ENCODE data around the gene VENTX.

VENTX gene, protein sequence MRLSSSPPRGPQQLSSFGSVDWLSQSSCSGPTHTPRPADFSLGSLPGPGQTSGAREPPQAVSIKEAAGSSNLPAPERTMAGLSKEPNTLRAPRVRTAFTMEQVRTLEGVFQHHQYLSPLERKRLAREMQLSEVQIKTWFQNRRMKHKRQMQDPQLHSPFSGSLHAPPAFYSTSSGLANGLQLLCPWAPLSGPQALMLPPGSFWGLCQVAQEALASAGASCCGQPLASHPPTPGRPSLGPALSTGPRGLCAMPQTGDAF

DNA sequence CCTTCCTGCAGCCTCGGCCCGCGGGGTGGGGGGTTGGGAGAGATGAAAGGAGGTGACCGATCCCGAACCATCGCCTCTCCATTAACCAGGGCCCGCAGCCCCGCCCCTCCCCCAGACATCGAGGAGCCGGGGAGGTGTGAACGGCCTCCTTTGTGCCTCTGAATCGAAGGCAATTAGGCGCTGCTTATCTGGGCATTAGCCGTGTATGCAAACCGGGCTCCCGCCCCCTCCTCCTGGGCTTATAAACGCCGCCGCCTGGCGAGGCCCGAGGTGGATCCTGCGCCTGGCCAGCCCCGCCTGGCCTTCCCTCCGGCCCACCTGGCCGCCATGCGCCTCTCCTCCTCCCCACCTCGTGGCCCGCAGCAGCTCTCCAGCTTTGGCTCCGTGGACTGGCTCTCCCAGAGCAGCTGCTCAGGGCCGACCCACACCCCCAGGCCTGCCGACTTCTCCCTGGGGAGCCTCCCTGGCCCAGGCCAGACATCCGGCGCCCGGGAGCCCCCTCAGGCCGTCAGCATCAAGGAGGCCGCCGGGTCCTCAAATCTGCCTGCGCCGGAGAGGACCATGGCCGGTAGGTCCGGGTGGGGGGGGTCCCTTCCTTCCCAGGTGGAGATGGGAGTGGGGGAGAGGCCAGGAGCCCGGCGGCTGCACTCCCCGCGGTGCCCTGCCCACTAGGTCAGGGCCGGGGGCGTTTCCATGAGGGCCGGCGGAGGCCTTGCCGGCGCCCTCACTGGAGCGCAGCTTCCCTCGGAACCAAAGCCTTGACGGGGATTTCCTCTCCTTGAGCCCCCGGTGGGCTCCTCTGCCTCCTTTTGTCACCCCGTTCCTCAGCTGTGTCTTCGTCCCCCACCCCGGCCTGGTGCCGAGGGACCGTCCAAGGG lies at the start of gene VENTX:
TSS of gene VENTX (plus strand) at position 268 of the 878 bp plus-strand sequence. CDS start at position 328, 60 bp downstream.
- DNase-seq = no peak

DNA sequence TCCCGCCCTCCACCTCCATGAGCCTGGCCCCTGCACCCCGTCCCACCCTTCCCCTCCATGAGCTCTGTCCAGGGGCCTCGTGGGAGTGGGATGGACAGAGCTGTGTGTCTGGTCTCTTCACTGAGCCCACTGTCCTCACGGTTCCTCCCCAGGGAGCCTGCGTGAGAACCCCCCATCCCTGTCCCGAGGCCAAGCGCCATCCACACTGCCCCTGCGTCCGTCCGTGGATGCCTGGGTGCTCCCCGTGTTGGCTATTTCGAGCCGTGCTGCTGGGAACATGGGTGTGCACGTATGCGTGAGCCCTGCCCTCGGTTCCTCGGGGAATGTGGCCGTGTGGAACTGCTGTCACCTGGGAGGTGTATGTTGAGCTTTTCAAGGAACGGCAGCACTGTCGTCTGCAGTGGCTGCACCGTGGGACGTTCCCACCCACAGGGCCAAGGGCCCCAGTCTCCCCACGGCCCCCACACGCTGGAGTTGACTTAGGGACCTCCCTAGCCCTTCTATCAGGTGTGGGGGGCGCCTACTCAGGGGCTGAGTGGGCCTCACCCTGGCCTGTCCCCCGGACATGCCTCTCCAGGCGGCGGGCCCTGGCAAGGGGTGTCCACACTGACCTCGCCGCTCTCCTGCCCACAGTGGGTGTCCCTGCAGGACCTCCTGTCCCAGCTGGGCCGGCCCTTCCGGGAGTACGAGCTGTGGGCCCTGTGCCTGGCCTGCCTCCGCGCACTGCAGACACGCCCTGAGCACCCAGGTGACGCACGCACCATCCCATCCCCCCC lies 49.6 kb upstream of the VENTX start:
- no peak for DNase-seq

GRCh38 chr10:133189256-133189655 lies 48.4 kb upstream of the VENTX start:
- DNase-seq = no peak

- no peak for DNase-seq
Observed at GRCh38 chr10:133189726-133190125, 47.9 kb upstream of the VENTX start.

GRCh38 chr10:133190225-133190624 lies 47.4 kb upstream of the VENTX start:
- DNase-seq = no peak

- no peak for DNase-seq
Observed at GRCh38 chr10:133191651-133192050, 46.0 kb upstream of the VENTX start.

DNA sequence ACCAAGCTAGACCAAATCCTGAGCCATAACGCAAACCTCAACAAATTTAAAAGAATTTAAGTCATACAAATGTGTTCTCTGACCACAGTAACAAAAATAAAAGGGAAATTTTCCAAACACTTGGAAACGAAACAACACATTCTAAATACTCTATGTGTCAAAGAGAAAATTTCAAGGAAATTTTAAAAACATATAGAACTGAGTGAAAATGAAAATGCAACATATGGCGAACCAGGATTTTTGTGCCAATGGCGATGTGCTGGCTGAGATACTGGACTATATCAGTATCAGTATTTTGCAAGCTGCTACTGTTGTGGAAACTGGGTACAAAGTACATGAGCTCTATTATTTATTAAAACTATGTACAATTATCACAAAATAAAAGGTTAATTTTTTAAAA lies 43.5 kb upstream of the VENTX start:
- DNase-seq = no peak

DNA sequence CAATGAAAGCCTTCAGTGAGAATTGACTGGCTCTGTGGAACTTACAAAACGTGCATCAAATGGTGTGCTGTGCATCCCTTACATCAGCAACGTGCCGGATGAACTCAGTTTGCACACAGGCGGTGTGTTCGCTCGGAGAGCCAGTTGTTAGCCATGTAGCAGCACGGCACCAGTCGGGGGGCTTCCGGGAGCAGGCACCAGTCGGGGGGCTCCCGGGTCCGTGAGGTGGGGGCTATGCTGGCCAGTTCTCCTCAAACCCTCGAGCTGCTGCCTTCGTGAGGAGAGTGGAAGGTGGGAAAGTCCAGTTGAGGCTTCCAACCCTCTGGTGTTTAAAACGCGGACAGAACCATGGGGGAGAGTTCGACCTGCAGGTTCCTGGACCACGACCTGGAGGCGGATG lies 42.6 kb upstream of the VENTX start:
- no peak for DNase-seq

GRCh38 chr10:133195611-133196010 lies 42.0 kb upstream of the VENTX start:
- DNase-seq = no peak

- DNase-seq = no peak
Observed at GRCh38 chr10:133196221-133196915, 41.3 kb upstream of the VENTX start.

- DNase-seq = no peak
Observed at GRCh38 chr10:133196936-133197758, 40.5 kb upstream of the VENTX start.

DNA sequence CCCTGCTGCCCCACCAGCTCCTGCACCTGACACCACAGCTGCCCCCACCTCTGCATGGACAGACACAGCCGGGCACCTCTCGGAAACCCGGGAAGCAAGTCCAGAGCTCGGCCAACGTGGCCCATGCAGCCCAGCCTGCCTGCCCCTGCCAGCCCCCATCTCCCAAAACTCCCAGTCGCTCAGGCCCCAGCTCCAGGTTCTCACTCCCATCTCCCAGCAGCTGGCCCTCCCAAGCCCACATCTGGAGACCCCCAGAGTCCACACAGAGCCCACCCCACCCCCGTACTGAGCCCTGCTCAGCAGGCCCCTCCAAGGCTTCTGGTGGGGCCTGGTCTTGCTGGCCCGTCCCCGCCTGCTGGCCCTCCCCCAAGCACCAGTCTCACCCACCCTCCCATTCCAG lies 39.9 kb upstream of the VENTX start:
- DNase-seq = no peak

GRCh38 chr10:133198206-133198605 lies 39.4 kb upstream of the VENTX start:
- DNase-seq = no peak

- no peak for DNase-seq
Observed at GRCh38 chr10:133198621-133199487, 38.8 kb upstream of the VENTX start.

DNA sequence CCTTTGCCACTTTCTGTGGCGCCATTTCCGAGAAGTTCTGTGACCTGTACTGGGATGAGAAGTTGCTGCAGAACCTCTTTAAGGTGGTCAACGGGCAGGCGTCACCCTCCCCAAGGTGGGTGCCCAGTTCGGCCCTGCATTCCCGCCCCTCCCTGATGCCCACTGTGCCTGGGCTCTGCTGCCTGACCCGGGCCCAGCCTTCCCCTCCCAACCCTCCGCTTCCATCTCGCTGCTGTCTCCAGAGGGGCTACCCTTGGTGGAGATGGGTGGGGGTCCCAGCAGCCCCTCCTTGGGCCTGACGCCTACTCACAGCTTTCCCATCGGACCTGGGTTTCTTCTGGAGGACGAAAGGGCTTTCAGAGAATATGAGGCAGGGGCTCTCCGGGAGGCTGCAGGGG lies 38.2 kb upstream of the VENTX start:
- no peak for DNase-seq

GRCh38 chr10:133199992-133200611 lies 37.6 kb upstream of the VENTX start:
- DNase-seq = no peak

- no peak for DNase-seq
Observed at GRCh38 chr10:133200621-133201031, 37.0 kb upstream of the VENTX start.

GRCh38 chr10:133201151-133201947 lies 36.3 kb upstream of the VENTX start:
- DNase-seq = no peak

DNA sequence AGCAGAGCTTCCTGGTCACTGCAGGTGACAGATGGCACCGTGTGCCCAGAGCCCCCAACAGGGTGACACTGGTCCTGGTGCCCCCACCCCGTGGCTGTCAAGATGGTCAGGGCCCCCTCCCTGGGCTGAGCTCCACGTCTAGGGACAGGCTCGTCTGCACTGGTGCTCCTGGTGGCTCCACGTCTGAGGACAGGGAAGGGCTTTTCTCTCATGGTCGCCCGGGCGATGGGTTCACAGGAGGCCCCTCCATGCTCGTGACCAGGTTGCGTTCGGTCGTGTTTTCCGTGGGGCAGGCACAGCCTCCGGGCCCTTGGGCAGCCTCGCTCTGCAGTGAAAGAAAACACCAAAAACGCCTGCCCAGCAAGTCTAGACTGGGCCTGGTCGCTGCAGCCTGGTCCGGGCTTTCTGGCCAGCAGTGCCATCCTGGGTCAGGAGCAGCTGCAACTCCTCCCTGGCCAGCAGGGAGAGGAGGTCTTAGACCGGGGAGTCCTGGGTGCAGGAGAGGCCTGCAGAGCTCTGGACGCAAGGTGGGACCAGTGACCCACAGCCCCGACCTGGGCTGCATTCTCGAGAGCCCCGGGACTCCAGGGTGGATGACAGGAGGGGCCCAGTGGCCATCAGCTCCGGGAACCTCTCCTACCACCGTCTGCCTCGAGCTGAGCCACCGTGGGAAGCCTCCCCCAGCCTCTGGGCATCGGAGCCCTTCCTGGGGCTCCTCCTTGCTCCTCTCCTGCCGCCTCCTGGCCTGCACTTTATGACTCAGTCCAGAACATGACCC lies 35.5 kb upstream of the VENTX start:
- no peak for DNase-seq
